HG03571 (cell line): ENCODE measurements around the gene TRIM46.
A peak's percentile ranks its signal among the peaks of the same experiment; 100 is the strongest.
"Not testable (repeated sequence)": the region's sequence is repeated elsewhere in the genome, so short reads cannot be mapped to it uniquely, and the experiment has no call there.

Experiments
- ATAC-seq: cut with Tn5 transposase; IDR thresholded peaks from one replicate; pipeline ENCODE4 v1.9.1; 2021; ENCODE audit not compliant: unreplicated experiment

TRIM46 gene

GRCh38 chr1:155137154-155137949 lies 36.3 kb upstream of the TRIM46 start:
- no peak for ATAC-seq

GRCh38 chr1:155139895-155140629 lies 33.6 kb upstream of the TRIM46 start, which contains the start of gene DPM3:
Gene DPM3 (minus strand): TSS chr1:155140531. CDS start chr1:155140240, 291 bp downstream.
- ATAC-seq: peak; percentile 55

GRCh38 chr1:155140630-155140953 lies 33.1 kb upstream of the TRIM46 start:
- ATAC-seq: no peak

- no peak for ATAC-seq
Measured at GRCh38 chr1:155141749-155142148, 31.9 kb upstream of the TRIM46 start.

GRCh38 chr1:155145491-155145890 lies 28.2 kb upstream of the TRIM46 start:
- ATAC-seq: no peak

- ATAC-seq: not testable (repeated sequence)
Measured at GRCh38 chr1:155155996-155156643, 17.5 kb upstream of the TRIM46 start.

- ATAC-seq: no peak
Measured at GRCh38 chr1:155158991-155159390, 14.7 kb upstream of the TRIM46 start.

- ATAC-seq: no peak
Measured at GRCh38 chr1:155160128-155160527, 13.5 kb upstream of the TRIM46 start.

GRCh38 chr1:155162631-155163030 lies 11.0 kb upstream of the TRIM46 start:
- ATAC-seq: not testable (repeated sequence)

GRCh38 chr1:155163785-155164184 lies 9.9 kb upstream of the TRIM46 start:
- not testable (repeated sequence) for ATAC-seq

- ATAC-seq: not testable (repeated sequence)
Measured at GRCh38 chr1:155164625-155165024, 9.0 kb upstream of the TRIM46 start.

- no peak for ATAC-seq
Measured at GRCh38 chr1:155166051-155166470, 7.6 kb upstream of the TRIM46 start.

- ATAC-seq: no peak
Measured at GRCh38 chr1:155166471-155167165, 7.0 kb upstream of the TRIM46 start.

GRCh38 chr1:155167166-155168104 lies 6.2 kb upstream of the TRIM46 start:
- ATAC-seq: no peak

GRCh38 chr1:155168105-155168445 lies 5.6 kb upstream of the TRIM46 start:
- not testable (repeated sequence) for ATAC-seq

GRCh38 chr1:155168456-155169210 lies 5.0 kb upstream of the TRIM46 start:
- ATAC-seq: no peak

- no peak for ATAC-seq
Measured at GRCh38 chr1:155169541-155169940, 4.1 kb upstream of the TRIM46 start.

- no peak for ATAC-seq
Measured at GRCh38 chr1:155170101-155170785, 3.4 kb upstream of the TRIM46 start.

GRCh38 chr1:155170806-155171205 lies 2.8 kb upstream of the TRIM46 start:
- ATAC-seq: no peak
